Thoracic aorta (tissue), 2 donors: Measurements from ENCODE around the gene KRTAP2-2. TPM values are rescaled to one million over a fixed set of nuclear protein-coding genes. Genes with fewer than 3 reads are reported as not detected.
"Not testable (repeated sequence)": the region's sequence is repeated elsewhere in the genome, so short reads cannot be mapped to it uniquely, and the experiment has no call there.

ENCODE experiments used
- ATAC-seq: fragments of 150-250 bp; one replicate; pipeline ENCODE4 v1.8.0; 2017; ENCODE audit warnings: low read depth; ENCODE audit not compliant: insufficient number of reproducible peaks, low FRiP score
- DNase-seq: peaks from one replicate; pipeline ENCODE4 v3.0.0-alpha.2; 2020; ENCODE audit warnings: low spot score
- H3K27ac ChIP-seq, 2 donors: fragments of 200-600 bp; sonication (generic); 1 replicate in 1 of 2; 2 replicates in 1 of 2; pipeline ENCODE4 v1.5.1; 2016; ENCODE audit warnings: mild to moderate bottlenecking in 2 of 2, moderate library complexity in 2 of 2
- H3K27me3 ChIP-seq: fragments of 200-600 bp; sonication (generic); replicated peaks from 2 replicates; pipeline ENCODE4 v1.6.0; 2016; ENCODE audit warnings: mild to moderate bottlenecking; ENCODE audit not compliant: insufficient read depth
- H3K36me3 ChIP-seq: fragments of 200-600 bp; sonication (generic); one replicate; pipeline ENCODE4 v1.5.1; 2016
- H3K4me1 ChIP-seq, 2 donors: fragments of 200-600 bp; sonication (generic); 1 replicate in 1 of 2; 2 replicates in 1 of 2; pipeline versions ENCODE4 v1.5.1 to v1.6.0; 2016; ENCODE audit warnings: low read depth in 2 of 2, mild to moderate bottlenecking in 1 of 2; ENCODE audit not compliant: control insufficient read depth in 1 of 2
- H3K4me3 ChIP-seq: fragments of 200-600 bp; sonication (generic); 2 replicates; pipeline ENCODE4 v1.5.1; 2016; ENCODE audit warnings: mild to moderate bottlenecking
- H3K9me3 ChIP-seq: fragments of 200-600 bp; sonication (generic); 2 replicates; pipeline ENCODE4 v1.5.1; 2016
- total RNA-seq, 2 donors: library from RNA; depleted of rRNA; stranded (reverse); fragments of >200 nt; gene quantifications; one replicate each; pipeline versions ENCODE4 v1.1.0 to v1.2.3, GENCODE V29; 2016
- TF ChIP-seq, protein P1 (sequence below): fragments of 200-600 bp; sonication (generic); IDR thresholded peaks from one replicate; pipeline ENCODE4 v1.5.1; 2019; ENCODE audit warnings: antibody characterized with exemption

KRTAP2-2 gene, protein sequence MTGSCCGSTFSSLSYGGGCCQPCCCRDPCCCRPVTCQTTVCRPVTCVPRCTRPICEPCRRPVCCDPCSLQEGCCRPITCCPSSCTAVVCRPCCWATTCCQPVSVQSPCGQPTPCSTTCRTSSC
- total RNA-seq = not detected

DNA sequence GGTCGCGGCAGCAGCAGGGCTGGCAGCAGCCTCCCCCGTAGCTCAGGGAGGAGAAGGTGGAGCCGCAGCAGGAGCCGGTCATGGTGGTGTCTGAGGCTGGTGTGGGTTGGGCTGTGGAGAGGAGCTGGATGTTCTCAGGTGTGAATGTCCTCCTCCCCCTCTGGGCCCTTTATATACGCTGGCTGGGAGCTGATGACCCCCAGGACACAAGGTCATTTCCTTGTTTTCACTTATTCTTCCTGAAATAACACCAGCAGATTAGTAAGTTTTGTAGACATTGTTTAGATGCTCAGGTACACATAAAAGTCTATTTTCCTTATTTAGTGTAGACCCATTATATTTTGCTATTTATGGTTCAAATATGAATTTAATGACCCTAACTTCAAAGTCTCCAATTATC is at the start of gene KRTAP2-2:
TSS of gene KRTAP2-2 (minus strand) at position 101 of the 400 bp plus-strand sequence. CDS start at position 82, 19 bp downstream.
- DNase-seq, H3K27me3 ChIP-seq, H3K4me1 ChIP-seq, H3K27ac ChIP-seq, H3K4me3 ChIP-seq, H3K36me3 ChIP-seq, H3K9me3 ChIP-seq, ATAC-seq: not testable (repeated sequence)

DNA sequence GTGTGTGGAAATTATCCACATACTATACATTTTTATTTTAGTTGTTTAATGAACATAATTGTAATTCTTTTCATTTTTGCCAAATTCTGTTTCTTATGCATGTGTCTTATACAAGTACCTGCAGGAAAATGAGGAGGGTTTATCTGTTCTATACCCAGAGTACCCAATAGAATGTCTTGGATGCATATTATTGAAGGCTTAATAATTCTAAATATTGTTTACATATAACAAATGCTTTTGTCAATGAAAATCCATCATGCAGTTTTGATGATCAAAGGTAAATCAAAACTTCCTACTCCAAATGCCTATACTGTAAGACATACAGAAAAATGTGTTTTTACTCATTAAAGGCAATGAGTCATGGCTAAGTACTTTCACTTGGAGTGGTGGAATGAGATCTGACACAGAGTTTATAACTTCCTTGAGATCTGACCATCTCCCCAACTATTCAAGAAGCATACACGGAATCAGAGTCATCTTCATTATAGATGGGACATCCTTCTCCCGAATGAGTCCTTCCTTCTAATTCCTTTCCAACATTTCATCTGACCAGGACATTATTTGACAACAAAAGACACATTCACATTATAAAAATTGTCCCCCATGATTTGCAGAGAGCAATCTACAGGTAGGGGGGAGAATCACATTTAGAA is 49.5 kb upstream of the KRTAP2-2 start:
- not testable (repeated sequence) for ATAC-seq, H3K4me3 ChIP-seq, H3K27ac ChIP-seq, H3K36me3 ChIP-seq, H3K4me1 ChIP-seq, H3K9me3 ChIP-seq, DNase-seq, H3K27me3 ChIP-seq

DNA sequence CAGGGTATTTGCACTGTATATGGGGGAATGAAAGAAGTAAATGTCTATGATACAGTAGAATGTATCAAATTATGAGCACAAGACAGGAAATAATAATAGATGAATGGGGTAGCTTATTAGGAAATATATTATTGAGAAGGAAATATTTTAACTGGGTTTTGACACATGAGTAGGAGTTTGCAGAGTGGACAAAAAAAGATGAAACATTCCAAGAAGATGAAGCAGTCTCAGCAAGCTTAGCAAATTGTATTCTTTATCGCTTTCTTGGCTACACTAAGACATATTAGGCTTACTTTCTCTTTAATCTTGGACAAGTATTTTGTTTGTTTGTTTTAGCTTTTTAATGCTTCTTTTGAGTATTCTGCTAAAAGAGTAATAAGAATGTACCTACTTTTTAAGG is 48.9 kb upstream of the KRTAP2-2 start:
- no peaks in the 10 kb centered on the region for H3K27me3 ChIP-seq
- H3K27ac ChIP-seq = no peak overlapping the region
- TF ChIP-seq, protein P1, sequence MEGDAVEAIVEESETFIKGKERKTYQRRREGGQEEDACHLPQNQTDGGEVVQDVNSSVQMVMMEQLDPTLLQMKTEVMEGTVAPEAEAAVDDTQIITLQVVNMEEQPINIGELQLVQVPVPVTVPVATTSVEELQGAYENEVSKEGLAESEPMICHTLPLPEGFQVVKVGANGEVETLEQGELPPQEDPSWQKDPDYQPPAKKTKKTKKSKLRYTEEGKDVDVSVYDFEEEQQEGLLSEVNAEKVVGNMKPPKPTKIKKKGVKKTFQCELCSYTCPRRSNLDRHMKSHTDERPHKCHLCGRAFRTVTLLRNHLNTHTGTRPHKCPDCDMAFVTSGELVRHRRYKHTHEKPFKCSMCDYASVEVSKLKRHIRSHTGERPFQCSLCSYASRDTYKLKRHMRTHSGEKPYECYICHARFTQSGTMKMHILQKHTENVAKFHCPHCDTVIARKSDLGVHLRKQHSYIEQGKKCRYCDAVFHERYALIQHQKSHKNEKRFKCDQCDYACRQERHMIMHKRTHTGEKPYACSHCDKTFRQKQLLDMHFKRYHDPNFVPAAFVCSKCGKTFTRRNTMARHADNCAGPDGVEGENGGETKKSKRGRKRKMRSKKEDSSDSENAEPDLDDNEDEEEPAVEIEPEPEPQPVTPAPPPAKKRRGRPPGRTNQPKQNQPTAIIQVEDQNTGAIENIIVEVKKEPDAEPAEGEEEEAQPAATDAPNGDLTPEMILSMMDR = no peak
- DNase-seq = no peak
- H3K4me3 ChIP-seq = no peak overlapping the region
- no peaks in the 10 kb centered on the region for H3K4me1 ChIP-seq
- ATAC-seq = no peak
- H3K36me3 ChIP-seq = no peaks in the 10 kb centered on the region
- no peaks in the 10 kb centered on the region for H3K9me3 ChIP-seq

DNA sequence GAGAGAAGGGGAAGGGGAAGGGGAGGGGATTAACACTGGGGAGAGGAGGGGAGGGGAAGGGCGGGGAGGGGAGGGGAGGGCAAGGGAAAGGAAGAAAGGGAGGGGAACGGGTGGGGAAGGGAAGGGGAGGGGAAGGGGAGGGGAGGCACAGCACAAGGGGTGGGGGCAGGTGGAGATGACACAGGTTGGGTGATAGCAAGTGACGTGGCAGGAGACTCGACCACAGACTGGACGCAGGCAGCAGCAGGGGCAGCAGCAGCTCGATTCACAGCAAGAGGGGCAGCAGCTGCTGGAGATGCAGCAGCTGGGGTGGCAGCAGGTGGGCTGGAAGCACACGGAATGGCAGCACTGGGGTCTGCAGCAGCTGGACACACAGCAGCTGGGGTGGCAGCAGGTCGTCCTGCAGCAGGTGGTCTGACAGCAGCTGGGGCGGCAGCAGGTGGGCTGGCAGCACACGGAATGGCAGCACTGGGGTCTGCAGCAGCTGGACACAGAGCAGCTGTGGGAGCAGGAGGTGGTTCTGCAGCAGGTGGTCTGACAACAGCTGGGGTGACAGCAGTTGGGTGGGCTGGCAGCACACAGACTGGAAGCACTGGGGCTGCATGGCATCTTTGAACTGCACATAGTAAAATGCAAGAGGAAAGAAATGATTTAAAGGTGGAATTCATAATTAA is 46.7 kb upstream of the KRTAP2-2 start, which contains the start of gene KRTAP4-16:
TSS of gene KRTAP4-16 (minus strand) at position 624 of the 674 bp plus-strand sequence. CDS start at position 624, 0 bp downstream.
- no peak within 1 kb of the TSS for H3K4me3 ChIP-seq
- TF ChIP-seq, protein P1 = no peak
- H3K36me3 ChIP-seq = no peaks in the 10 kb centered on the region
- H3K9me3 ChIP-seq = no peaks in the 10 kb centered on the region
- H3K4me1 ChIP-seq = no peaks in the 10 kb centered on the region
- H3K27ac ChIP-seq = no peak within 1 kb of the TSS
- no peak for ATAC-seq
- H3K27me3 ChIP-seq = no peaks in the 10 kb centered on the region
- no peak for DNase-seq

- not testable (repeated sequence) for H3K27me3 ChIP-seq, H3K9me3 ChIP-seq, H3K27ac ChIP-seq, H3K4me1 ChIP-seq, DNase-seq, H3K36me3 ChIP-seq, H3K4me3 ChIP-seq, ATAC-seq
These were observed 44.9 kb upstream of the KRTAP2-2 start for GRCh38 chr17:41099682-41100480.

DNA sequence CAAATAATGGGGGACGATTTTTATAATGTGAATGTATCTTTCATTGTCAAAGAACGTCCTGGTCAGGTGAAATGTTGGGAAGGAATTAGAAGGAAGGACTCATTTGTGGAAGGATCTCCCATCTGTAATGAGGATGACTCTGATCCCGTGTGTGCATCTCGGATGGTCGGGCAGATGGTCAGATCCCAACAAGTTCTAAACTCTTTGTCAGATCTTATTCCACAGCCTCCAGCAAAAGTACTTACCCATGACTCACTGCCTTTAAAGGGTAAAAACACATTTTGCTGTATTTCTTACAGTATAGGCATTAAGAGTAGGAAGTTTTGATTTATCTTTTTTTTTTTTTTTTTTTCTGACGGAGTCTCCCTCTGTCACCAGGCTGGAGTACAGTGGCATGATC is 43.5 kb upstream of the KRTAP2-2 start:
- no peak for DNase-seq
- TF ChIP-seq, protein P1 = no peak
- Histone ChIP-seq H3K36me3 (no peaks in the 10 kb centered on the region), H3K27me3 (no peaks in the 10 kb centered on the region), H3K4me1 (no peaks in the 10 kb centered on the region), H3K27ac (no peak overlapping the region), H3K4me3 (no peak overlapping the region), H3K9me3 (no peaks in the 10 kb centered on the region)
- no peak for ATAC-seq
